ENCODE measurements around the gene FAM118A.
A peak's percentile ranks its signal among the peaks of the same experiment; 100 is the strongest.
"Not testable (repeated sequence)": the region's sequence is repeated elsewhere in the genome, so short reads cannot be mapped to it uniquely, and the experiment has no call there.

The FAM118A gene

DNA sequence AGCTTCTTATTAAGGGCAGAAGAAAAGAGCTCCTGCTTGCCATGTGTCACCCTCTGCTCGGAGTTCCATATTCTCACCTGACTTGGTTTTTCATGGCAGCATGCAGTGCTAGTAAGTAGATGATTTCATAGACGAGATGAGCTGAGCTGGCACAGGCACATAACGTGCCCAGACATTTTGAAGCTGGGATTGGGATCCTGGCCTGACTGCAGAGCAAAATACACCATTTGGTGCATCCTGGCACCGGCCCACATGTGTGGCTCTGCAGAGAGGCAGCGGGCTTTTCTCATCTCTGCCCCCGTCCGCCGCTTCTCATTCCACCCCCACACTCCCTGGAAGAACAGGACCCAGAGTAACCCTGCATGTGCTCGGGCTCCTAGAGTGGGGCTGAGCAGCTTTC, 24.8 kb downstream of the FAM118A start:
- no peak for DNase-seq

DNA sequence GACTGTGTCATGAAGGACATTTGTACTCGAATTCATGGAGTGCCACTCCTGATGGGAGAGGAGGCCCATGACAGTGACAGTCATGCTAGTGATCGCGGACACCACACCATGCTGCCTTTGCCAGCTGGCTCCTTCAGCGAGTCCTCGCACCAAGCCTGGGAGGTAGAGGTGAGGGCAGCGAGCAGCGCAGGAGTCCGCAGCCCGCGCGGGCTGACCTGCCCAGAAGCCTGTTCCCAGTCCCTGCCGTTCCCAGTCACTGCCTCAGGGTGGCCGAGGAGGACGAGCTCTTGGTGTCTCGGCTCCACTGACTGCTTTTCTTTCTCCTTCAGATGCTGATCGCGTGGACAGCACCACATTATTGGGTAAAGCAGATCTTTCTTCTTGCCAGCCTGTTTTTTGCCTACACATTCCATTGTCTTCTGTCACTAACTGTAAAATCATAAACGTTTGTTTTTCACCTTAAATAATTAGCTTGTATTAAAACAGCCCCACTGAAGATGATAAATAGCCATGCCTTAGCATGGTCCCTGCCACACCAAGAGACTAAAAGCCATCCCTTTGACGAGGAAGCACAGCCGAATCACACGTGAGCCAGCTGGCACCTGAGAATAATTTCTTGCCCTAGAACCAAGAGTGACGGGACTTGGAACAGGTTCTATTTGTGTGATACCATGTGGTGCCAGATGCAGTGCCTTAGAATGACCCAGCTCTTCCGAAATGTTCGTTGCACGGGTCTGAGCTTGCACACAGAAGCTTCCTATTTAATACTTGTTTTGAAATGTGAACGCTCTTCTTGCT, 25.5 kb downstream of the FAM118A start:
- DNase-seq = no peak

DNA sequence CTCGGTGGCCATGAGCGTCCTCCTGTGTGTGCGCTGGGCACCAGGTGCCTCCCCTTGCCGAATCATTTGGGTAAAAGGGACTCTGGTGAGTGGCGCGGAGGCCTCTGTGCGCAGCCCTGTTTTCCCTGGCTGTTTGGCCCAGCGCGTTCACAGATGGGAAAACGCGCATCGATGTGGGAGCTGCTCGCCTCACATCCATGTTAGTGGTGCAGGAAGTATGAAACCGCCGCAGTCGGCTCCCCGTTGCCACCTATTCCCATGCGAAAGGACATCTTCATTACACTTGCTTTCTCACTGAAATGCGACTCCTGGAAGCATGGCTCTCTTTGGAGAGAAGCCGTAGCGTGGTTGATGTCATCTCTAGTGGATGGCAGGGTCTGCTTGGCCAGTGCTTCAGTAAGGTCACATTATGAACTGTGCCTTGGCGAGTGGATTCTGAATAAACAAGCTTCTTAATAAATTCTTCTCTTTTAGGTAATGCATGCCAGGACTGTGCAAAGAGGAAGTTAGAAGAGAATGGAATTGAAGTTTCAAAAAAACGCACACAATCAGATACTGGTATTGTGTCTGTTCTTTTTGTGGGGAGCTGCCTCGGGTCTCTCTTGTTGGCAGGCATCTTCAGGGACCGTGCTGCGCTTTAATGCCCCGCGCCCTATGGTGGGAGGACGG, 26.3 kb downstream of the FAM118A start:
- DNase-seq = no peak

DNA sequence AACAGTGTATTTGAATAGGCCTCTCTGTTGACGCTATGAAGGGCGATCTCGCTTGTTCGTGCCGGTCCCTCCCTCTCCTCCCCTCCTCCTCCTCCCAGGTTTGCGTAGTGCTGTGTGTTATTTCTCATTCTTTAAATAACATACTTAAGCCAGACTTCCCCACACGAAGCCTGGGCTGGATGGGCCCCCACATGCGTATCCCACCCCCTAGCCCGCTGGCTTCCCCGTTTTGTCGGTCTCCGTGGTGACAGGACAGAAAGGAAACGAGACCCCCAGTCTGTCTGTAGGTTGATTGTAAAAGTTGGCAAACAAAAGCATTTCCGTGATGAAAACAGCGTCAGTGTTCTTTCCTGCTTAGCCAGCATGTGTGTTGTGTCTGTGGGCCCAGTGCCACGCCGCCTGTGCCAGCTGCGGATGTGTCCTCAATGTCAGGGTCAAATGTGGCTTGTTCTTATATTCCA, 27.3 kb downstream of the FAM118A start:
- DNase-seq = no peak

DNA sequence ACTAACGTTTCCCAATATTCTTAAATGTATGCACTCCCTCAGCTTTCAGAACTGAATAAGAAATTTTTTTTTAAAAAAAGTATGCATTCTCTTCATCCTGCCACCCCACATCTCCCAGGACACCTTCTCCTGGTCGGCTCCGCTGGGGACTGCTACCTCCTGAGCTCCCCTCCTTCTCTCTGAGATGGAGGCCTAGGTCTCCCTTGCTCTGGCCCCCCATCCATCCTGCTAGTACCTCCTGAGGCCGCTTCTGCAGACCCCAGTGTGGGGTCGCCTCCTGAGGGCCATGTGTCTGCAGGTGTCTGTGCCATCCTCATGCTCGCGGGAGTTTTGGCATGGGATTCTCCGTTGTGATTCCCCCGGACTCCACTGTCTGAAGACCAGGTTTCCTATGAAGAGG, 27.8 kb downstream of the FAM118A start:
- no peak for DNase-seq

DNA sequence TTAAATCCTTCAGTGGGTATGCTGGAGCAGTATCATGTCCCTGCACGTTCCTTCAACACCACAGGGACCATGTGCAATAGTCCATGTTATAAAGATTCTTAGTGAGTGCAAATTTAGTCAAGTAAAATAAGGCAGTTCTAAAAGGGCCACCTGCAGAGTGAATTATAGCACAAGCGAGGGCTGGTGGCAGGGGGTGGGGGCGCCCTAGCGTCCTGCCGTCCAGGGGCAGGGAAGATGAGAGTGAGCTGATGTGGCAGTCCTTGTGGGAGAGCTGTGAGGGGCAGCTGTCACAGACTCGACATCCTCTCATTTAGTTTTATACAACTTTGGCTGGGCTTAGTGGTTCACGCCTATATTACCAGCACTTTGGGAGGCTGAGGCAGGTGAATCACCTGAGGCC, 29.1 kb downstream of the FAM118A start:
- DNase-seq = no peak

DNA sequence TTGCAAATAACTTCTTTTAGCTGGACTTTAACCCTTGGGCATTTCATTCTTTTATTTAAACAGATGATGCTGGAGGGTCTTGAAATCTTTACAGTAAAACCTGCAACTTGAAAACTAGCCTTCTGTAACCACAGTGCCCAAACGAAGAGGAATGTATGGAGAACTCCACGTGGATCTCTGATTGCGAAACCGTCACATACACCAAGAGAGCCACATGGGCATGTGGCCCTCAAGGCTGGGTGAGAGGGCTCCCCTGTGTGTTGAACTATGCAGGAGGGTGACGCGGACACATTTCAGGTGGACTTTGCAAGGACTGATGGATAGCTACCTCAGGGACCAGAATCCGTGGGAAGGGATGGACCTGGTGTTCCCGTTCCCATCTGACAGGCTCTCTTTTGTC, 30.6 kb downstream of the FAM118A start:
- no peak for DNase-seq

DNA sequence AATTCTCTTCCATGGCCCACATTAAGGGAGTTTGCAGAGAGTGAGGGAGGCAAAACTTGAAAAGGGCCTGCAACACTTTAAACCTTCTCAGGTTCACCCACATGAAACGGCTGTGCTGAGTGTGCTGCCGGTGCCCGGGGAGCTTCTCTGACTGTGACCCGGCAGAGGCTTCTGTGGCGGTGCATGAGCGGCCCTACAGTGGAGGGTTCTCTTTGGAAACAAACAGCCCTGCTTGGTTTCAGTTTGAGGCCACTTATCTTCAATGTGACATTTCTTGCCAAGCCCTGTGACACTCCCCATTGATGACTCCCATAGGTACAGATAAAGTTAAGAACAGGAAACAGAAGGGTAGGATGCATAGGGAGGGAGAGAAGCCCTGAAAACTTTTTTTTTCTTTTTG, 31.8 kb downstream of the FAM118A start:
- DNase-seq = peak; percentile 20

DNA sequence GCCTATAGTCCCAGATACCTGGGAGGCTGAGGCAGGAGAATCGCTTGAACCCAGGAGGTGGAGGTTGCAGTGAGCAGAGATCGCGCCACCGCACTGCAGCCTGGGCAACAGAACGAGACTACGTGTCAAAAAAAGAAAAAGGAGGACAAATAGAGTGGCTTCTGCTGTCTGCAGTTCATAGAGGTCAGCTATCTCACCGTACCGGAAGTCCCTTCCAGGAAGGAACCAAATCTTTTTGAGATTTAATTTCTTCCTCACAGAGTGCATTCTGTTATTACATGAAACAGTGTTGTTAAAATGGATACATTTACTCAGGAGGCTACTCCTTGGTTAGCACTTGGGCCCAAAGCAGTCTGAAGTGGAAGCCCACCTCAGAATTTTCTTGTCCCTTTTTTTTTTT, 33.4 kb downstream of the FAM118A start:
- DNase-seq = no peak

DNA sequence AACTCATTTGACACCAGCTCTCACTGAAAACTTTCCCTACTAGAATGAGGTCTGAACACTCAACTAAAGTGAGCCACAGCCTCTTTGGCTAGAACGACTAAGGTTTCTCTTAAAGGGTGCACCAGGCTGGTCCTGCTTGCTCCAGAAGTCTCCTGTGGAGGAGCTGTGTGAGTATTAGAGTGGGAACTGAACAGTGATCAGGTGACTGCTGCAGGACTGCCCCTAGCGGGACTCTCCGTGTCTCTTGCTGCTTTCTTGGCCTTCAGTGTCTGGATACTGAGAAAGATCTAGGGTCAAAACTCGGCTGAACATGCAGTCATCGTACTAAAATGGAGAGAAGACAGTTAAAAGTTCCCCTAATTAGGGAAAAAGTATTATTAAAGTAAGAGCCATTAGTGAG, 34.6 kb downstream of the FAM118A start:
- DNase-seq = no peak

DNA sequence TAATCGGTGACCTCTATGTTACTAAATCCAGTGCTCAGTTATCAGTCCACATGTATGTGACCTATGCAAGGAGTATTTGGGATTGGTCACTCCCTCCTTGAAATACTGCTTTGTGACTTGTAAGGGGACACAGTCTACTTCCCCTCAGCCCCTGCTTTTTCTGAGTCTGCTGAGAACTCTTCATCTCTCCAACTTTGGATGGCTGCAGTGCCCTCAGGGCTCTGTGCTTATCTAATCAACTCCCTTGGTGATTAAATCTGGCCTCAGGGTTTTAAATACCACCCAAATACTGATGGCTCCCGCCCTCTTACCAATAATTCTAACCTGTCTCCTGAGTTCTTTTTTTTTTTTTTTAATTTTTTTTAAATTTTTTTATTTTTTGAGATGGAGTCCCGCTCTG, 40.2 kb downstream of the FAM118A start:
- no peak for DNase-seq

DNA sequence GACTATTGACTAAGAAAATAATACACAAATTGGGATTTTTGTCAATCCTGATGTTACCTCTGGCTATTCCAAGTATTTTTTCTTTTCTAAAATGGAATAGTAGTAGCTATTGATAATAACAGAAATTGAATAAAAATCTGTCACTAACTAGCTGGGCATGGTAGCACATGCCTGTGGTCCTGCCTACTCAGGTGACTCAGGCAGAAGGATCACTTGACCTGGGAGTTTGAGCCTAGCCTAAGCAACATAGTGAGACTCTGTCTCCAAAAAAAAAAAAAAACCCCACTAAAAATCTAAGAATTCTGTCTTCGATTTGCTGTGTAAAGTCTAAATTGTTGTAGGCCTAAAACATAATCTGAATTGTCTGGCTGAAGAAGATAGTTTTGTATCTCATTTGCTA, 42.2 kb downstream of the FAM118A start:
- no peak for DNase-seq

DNA sequence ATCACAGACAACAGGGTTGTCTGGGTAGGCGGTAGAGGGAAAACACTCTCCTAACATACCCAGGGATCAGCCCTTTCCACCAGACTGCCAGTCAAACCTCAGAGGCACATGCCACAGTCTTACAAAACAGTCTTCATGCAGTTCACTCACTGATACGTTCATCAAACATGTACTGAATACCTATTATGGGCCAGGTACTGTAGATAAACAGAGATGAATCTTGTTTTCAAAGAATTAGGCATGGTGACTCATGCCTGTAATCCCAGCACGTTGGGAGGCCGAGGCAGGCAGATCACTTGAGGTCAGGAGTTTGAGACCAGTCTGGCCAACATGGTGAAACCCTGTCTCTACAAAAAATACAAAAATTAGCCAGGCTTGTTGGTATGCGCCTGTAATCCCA, 43.0 kb downstream of the FAM118A start:
- DNase-seq = not testable (repeated sequence)

DNA sequence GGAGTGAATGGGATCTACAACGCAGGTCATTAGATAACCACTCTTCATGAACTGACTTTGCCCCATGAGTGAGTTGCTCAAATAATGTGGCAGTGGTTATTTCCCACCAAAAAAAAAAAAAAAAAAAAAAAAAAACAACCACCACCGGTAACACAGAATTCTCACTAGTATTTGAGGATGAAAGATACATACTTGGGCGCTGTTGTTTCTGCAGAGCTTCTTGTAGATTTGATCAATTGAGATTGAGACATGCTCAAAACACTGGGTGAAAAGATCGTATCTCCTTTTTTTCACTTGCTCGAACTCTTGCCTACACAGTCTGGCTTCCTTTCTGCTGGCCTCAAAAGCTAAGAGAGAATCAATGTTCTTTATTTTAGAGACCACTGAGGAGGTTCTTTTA, 44.1 kb downstream of the FAM118A start:
- DNase-seq = no peak

DNA sequence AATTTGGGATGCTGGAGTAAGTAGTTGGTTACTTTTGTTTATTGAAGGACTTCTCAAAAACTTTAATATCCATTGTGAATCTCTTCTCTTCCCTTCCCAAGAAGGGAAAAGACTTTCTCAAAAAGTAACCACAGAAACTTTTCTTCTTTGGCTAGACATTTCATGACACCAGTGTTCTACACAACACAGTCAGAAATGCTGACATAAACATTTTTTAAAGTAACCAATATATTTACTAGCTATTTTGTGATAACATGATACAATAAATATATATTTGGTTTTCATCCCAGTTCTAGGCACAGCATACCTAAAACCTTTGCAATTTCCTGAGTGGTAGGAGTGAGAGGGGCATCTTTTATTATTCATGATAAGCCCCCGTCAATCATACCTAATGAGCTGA, 47.8 kb downstream of the FAM118A start:
- no peak for DNase-seq

DNA sequence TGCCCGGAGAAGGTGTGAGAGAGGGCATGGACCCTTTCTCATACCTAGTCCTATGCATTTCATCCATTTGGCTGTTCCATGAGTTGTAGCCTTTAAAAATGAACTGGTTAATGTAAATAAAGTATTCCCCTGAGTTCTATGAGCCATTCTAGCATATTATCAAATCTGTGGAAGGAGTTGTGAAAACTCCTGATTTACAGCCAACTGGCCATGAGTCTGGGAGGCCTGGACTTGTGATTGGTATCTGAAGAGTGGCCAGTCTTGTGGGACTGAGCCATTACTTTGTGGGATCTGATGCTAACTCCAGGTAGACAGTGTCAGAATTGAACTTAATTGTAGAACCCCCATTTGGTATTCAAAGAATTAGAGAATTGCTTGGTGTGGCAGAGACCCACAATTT, 48.4 kb downstream of the FAM118A start:
- no peak for DNase-seq

DNA sequence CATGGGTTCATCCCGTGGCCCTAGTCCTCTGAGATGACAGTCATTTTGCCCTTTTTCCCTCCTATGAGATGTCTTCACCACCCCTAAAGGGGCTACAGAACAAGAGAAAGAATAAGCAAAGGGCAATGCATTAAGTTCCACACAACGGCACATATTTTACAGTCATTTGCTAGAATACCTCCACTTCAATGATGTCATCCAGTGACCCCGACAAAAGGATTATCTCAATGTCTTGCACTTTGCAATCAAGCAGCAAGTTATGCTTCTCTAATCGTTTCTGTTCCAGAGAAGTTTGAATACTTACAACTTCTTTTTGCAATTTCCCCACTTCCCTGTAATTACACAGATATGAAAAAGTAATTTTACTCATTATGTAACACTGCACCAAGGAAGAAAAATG, 49.9 kb downstream of the FAM118A start:
- no peak for DNase-seq

DNA sequence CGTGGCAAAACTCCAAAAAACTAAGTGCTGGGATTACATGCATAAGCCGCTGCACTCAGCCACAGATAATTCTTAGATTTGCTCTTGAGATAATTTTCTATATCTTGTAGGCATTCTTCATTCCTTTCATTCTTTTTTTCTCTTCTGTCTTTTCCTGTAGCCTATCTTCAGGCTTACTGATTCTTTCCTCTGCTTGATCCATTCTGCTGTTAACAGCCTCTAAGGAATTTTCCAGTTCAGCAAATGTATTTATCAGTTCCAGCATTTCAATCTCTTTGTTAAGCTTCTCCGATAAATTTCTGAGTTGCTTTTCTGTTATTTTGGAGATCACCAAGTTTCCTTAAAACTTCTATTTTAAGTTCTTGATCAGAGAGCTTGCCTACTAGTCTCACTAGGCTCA, 57.0 kb downstream of the FAM118A start:
- no peak for DNase-seq

DNA sequence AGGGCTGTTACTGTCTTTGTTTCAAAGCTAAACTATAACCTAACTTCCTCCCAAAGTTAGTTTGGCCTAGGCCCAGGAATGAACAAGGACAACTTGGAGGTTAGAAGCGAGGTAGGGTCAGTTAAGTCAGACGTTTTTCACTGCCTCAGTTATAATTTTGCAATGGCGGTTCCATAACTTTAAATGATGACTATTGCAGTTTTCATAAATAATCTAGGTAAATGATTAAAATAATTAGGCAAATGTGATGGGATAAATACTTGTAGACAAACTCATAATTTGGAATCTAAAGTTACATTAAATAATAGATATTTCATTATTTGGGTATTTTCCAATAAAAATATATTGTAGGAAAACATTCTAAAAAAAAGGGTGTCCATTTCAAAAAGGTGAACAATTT, 63.9 kb downstream of the FAM118A start:
- not testable (repeated sequence) for DNase-seq

DNA sequence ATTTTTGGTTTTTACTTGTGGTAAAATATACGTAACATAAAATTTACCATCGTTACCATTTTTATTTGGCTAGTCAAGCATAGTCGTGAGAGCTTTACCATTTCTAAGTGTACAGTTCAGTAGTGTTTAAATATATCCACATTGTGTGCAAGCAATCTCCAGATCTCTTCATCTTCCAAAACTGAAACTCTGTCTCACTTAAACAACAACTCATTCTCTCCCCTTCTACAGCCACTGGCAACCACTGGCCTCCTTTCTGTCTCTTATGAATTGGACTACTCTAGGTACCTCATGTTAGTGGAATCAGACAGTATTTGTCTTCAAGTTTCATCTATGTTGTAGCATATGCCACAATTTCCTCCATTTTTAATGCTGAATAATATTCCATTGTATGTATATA, 66.3 kb downstream of the FAM118A start:
- DNase-seq = no peak

DNA sequence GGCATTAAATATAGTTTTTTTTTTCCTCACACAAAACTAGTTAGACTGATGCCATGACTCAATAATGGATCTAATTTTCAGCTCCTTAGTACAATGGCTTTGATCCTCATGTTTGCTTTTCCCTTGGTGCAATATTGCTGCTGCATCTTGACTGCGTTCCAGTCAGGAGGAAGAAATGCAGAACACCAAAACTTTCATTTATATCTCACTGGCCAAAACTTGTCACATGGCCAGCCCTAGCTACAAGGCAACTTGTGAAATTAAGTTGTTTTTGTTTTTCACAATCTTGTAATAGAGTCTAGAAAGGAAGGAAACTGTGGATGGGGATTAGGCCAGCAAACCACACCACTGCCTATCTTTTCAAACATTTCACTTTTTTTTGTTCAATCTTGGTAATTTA, 67.0 kb downstream of the FAM118A start:
- no peak for DNase-seq

DNA sequence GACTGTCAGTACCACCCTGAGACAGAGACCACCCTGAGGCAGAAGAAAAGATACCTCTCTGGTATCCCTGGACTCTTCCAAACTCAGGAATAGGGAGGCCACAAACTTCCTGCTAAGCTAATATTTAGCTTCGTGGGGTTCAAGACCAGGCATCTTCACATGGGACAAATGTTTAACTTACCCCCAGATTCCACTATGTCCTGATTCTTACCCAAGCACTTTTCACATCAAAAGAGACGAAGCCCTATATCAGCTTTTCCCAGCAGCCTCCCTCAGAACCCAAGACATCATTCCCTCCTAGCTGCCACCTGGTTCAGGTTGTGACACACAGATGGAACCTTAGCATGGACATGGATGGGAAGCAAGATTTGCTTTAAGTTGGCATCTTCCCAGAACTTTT, 71.6 kb downstream of the FAM118A start:
- DNase-seq = no peak

DNA sequence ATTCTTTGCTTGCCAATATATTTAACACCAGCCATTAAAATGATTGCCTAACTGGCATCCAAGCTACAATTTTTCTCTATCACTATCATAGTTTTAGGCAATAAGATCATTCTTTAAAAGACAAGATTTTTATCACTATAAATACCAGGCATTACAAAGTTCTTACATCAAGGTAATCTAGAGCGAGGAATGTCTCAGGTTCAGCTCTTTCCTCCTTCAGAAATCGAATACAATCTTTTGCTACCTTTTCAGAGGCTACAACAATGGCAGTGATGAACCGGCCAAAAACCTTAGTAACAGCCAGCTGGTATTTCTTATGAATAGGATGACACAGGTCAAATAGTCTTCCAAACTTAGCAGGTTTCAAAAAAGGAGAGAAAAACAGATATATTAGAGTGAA, 79.8 kb downstream of the FAM118A start:
- no peak for DNase-seq

Measured in activated effector memory CD4-positive, alpha-beta T cell treated with Interleukin-2 at 50 U/mL for 16 hours (primary cell).